K562 (cell line): Measurements from ENCODE around the gene DDAH2. TPM values are rescaled to one million over a fixed set of nuclear protein-coding genes. Genes with fewer than 3 reads are reported as not detected.

ENCODE experiments used
- ARNT ChIP-seq, 2 experiments: fragments of 450-650 bp; IDR thresholded peaks; 2 replicates each; pipeline ENCODE4 v1.6.1; 2016; ENCODE audit warnings: mild to moderate bottlenecking in 1 of 2
- CHD1 ChIP-seq: fragments of 200-600 bp; sonication (generic); IDR thresholded peaks from one replicate; pipeline ENCODE4 v1.6.1; 2012; ENCODE audit warnings: mild to moderate bottlenecking, moderate library complexity, low read length, inconsistent platforms
- EHMT2 ChIP-seq: fragments of 450-650 bp; IDR thresholded peaks from 2 replicates; pipeline ENCODE4 v1.6.1; 2018; ENCODE audit warnings: antibody characterized with exemption
- HNRNPUL1 ChIP-seq: fragments of 200-400 bp; formaldehyde crosslinking; IDR thresholded peaks from 2 replicates; pipeline ENCODE4 v1.6.1; 2017; ENCODE audit warnings: low read length
- KAT8 ChIP-seq: fragments of 450-650 bp; IDR thresholded peaks from 2 replicates; pipeline ENCODE4 v1.6.1; 2016; ENCODE audit warnings: low read depth, mild to moderate bottlenecking
- MAZ ChIP-seq, 2 experiments: fragments of 450-650 bp in 1 of 2; sonication (generic) in 1 of 2; formaldehyde crosslinking; IDR thresholded peaks in 1 of 2; conservative IDR thresholded peaks in 1 of 2; 2 replicates each; pipeline versions ENCODE4 v1.4.0 to v1.5.0; 2020; ENCODE audit warnings: mild to moderate bottlenecking in 1 of 2, missing genetic modification reagents in 1 of 2
- NCOA2 ChIP-seq, 2 experiments: fragments of 450-650 bp; IDR thresholded peaks; 2 replicates each; pipeline ENCODE4 v1.6.1; 2018; ENCODE audit warnings: mild to moderate bottlenecking in 2 of 2, moderate library complexity in 1 of 2; ENCODE audit not compliant: partially characterized antibody in 2 of 2
- TAF1 ChIP-seq: IDR thresholded peaks from 2 replicates; pipeline ENCODE4 v1.6.1; 2011; ENCODE audit warnings: mild to moderate bottlenecking, low read length, moderate library complexity; ENCODE audit not compliant: insufficient read depth, control insufficient read depth, severe bottlenecking; ENCODE audit errors: extremely low read depth
- TCFL5 ChIP-seq: fragments of 250-450 bp; sonication (Bioruptor Pico); conservative IDR thresholded peaks from 2 replicates; pipeline ENCODE4 v1.6.1; 2021; ENCODE audit warnings: mild to moderate bottlenecking, moderate library complexity, matching md5 sums
- XRCC4 ChIP-seq: IDR thresholded peaks from one replicate; pipeline ENCODE4 v1.6.1; 2011; ENCODE audit not compliant: insufficient read depth, insufficient read length; ENCODE audit errors: extremely low read depth
- ZNF41 ChIP-seq: fragments of 250-450 bp; sonication (Bioruptor Pico); conservative IDR thresholded peaks from 2 replicates; pipeline ENCODE4 v1.4.0; 2020; ENCODE audit warnings: mild to moderate bottlenecking
- ZNF583 ChIP-seq: fragments of 250-450 bp; sonication (Bioruptor Pico); IDR thresholded peaks from 2 replicates; pipeline ENCODE4 v1.4.0; 2020
- polyA plus RNA-seq, 8 experiments: library from polyadenylated mRNA; depleted of rRNA in 4 of 8; stranded (reverse) in 5 of 8; unstranded in 3 of 8; fragments of >200 nt; fragmentation: Nextera tagmentation in 2 of 8; fragmentation: Illumina TruSeq in 1 of 8; extraction: Ambion mirVana in 2 of 8; extraction: Trizol in 1 of 8; gene quantifications; 2 replicates each; pipeline versions ENCODE4 v1.2.1 to v1.2.3, GENCODE V29; 2011 to 2014; ENCODE audit warnings: inconsistent platforms in 1 of 8, missing spikeins in 1 of 8
- total RNA-seq, 7 experiments: library from RNA; depleted of rRNA in 6 of 7; stranded (reverse); fragments of >200 nt in 6 of 7; fragmentation: Illumina TruSeq in 2 of 7; extraction: Trizol in 2 of 7; gene quantifications; 2 replicates each; pipeline versions ENCODE4 v1.2.1 to v1.2.3, GENCODE V29; 2011 to 2021; ENCODE audit warnings: low replicate concordance in 1 of 7
- TF ChIP-seq, protein P1 (sequence below): fragments of 250-450 bp; sonication (Bioruptor Pico); IDR thresholded peaks from 2 replicates; pipeline ENCODE4 v1.5.1; 2021; ENCODE audit warnings: mild to moderate bottlenecking
- TF ChIP-seq, protein P2 (sequence below), 2 experiments: fragments of 450-650 bp; IDR thresholded peaks; 2 replicates each; pipeline ENCODE4 v1.6.1; 2018; ENCODE audit warnings: mild to moderate bottlenecking in 2 of 2, low read depth in 1 of 2; ENCODE audit not compliant: partially characterized antibody in 2 of 2
- TF ChIP-seq, protein P3 (sequence below): sonication (generic); formaldehyde crosslinking; IDR thresholded peaks from 2 replicates; pipeline ENCODE4 v1.8.0; 2022; ENCODE audit warnings: mild to moderate bottlenecking, low read depth, missing genetic modification reagents
- TF ChIP-seq, protein P4 (sequence below): fragments of 450-650 bp; formaldehyde crosslinking; IDR thresholded peaks from 2 replicates; pipeline ENCODE4 v1.4.0; 2020; ENCODE audit warnings: mild to moderate bottlenecking, mixed read lengths
- TF ChIP-seq, protein P5 (sequence below): fragments of 250-450 bp; sonication (Bioruptor Pico); IDR thresholded peaks from 2 replicates; pipeline ENCODE4 v1.5.0; 2021; ENCODE audit warnings: mild to moderate bottlenecking, borderline replicate concordance

The DDAH2 gene
- total and polyA plus RNA-seq, 9 of the 15 experiments (the other 6 are each of a cell fraction or from before 2014, with no cell fraction given): 1.8 to 45.4 (median 21.4) TPM

DNA sequence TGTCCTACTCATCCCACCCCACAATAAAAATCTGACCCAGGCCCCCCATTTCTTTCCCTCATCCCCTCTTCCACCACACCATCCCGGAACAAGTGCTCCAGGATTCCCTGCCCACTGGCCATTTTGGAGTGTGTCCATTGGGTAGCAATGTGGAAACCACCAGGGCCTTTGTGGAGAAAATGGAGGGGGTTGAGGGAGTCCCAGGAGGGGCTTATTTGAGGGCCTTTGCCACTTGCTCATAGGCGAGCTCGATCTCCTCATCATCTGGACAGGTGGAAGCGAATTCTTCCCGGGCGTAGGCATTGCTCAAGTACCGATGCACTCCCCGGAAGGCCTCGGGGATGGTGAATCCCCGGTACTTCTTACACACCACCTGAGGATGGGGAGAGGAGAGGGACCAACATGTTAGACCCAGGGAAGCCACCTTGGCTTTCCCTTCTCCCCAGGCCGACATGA, 1.6 kb upstream of the DDAH2 start (continued):
- no peak for TF ChIP-seq TAF1
- no peak for TF ChIP-seq TCFL5
- TF ChIP-seq XRCC4: no peak
- no peak for TF ChIP-seq ZNF583 (CRISPR knock-in tag)
- TF ChIP-seq, protein P1, sequence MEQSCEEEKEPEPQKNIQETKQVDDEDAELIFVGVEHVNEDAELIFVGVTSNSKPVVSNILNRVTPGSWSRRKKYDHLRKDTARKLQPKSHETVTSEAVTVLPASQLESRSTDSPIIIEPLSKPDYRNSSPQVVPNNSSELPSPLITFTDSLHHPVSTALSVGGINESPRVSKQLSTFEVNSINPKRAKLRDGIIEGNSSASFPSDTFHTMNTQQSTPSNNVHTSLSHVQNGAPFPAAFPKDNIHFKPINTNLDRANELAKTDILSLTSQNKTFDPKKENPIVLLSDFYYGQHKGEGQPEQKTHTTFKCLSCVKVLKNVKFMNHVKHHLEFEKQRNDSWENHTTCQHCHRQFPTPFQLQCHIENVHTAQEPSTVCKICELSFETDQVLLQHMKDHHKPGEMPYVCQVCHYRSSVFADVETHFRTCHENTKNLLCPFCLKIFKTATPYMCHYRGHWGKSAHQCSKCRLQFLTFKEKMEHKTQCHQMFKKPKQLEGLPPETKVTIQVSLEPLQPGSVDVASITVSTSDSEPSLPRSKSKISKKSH (CRISPR knock-in tag): no peak
- no peak for TF ChIP-seq NCOA2 (IDR thresholded peaks at IDR 0.05; ENCODE audit: partially characterized antibody in 2 of 2)
- 0 out of 2 replicates have a peak, but pooled peaks have one; percentile 44 for TF ChIP-seq EHMT2
- TF ChIP-seq, protein P2, sequence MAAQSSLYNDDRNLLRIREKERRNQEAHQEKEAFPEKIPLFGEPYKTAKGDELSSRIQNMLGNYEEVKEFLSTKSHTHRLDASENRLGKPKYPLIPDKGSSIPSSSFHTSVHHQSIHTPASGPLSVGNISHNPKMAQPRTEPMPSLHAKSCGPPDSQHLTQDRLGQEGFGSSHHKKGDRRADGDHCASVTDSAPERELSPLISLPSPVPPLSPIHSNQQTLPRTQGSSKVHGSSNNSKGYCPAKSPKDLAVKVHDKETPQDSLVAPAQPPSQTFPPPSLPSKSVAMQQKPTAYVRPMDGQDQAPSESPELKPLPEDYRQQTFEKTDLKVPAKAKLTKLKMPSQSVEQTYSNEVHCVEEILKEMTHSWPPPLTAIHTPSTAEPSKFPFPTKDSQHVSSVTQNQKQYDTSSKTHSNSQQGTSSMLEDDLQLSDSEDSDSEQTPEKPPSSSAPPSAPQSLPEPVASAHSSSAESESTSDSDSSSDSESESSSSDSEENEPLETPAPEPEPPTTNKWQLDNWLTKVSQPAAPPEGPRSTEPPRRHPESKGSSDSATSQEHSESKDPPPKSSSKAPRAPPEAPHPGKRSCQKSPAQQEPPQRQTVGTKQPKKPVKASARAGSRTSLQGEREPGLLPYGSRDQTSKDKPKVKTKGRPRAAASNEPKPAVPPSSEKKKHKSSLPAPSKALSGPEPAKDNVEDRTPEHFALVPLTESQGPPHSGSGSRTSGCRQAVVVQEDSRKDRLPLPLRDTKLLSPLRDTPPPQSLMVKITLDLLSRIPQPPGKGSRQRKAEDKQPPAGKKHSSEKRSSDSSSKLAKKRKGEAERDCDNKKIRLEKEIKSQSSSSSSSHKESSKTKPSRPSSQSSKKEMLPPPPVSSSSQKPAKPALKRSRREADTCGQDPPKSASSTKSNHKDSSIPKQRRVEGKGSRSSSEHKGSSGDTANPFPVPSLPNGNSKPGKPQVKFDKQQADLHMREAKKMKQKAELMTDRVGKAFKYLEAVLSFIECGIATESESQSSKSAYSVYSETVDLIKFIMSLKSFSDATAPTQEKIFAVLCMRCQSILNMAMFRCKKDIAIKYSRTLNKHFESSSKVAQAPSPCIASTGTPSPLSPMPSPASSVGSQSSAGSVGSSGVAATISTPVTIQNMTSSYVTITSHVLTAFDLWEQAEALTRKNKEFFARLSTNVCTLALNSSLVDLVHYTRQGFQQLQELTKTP (IDR thresholded peaks at IDR 0.05; ENCODE audit: low read depth in 1 of 2, partially characterized antibody in 2 of 2): peak in 1 of 2 experiments; percentile 36
- no peak for TF ChIP-seq ZNF41
- TF ChIP-seq, protein P3, sequence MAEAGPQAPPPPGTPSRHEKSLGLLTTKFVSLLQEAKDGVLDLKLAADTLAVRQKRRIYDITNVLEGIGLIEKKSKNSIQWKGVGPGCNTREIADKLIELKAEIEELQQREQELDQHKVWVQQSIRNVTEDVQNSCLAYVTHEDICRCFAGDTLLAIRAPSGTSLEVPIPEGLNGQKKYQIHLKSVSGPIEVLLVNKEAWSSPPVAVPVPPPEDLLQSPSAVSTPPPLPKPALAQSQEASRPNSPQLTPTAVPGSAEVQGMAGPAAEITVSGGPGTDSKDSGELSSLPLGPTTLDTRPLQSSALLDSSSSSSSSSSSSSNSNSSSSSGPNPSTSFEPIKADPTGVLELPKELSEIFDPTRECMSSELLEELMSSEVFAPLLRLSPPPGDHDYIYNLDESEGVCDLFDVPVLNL (CRISPR knock-in tag): no peak
- no peak for TF ChIP-seq ARNT (IDR thresholded peaks at IDR 0.05)
- no peak for TF ChIP-seq CHD1
- TF ChIP-seq MAZ (CRISPR knock-in tag; conservative IDR thresholded peaks at IDR 0.05 in 1 of 2, IDR thresholded peaks at IDR 0.05 in 1 of 2): no peak; a peak in 1 of 4 replicates
- TF ChIP-seq, protein P4, sequence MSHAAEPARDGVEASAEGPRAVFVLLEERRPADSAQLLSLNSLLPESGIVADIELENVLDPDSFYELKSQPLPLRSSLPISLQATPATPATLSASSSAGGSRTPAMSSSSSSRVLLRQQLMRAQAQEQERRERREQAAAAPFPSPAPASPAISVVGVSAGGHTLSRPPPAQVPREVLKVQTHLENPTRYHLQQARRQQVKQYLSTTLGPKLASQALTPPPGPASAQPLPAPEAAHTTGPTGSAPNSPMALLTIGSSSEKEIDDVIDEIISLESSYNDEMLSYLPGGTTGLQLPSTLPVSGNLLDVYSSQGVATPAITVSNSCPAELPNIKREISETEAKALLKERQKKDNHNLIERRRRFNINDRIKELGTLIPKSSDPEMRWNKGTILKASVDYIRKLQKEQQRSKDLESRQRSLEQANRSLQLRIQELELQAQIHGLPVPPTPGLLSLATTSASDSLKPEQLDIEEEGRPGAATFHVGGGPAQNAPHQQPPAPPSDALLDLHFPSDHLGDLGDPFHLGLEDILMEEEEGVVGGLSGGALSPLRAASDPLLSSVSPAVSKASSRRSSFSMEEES (CRISPR knock-in tag): no peak
- no peak for TF ChIP-seq KAT8
- TF ChIP-seq, protein P5, sequence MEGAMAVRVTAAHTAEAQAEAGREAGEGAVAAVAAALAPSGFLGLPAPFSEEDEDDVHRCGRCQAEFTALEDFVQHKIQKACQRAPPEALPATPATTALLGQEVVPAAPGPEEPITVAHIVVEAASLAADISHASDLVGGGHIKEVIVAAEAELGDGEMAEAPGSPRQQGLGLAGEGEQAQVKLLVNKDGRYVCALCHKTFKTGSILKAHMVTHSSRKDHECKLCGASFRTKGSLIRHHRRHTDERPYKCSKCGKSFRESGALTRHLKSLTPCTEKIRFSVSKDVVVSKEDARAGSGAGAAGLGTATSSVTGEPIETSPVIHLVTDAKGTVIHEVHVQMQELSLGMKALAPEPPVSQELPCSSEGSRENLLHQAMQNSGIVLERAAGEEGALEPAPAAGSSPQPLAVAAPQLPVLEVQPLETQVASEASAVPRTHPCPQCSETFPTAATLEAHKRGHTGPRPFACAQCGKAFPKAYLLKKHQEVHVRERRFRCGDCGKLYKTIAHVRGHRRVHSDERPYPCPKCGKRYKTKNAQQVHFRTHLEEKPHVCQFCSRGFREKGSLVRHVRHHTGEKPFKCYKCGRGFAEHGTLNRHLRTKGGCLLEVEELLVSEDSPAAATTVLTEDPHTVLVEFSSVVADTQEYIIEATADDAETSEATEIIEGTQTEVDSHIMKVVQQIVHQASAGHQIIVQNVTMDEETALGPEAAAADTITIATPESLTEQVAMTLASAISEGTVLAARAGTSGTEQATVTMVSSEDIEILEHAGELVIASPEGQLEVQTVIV: no peak
- TF ChIP-seq HNRNPUL1: no peak
